H1 (cell line): ENCODE measurements around the gene STAMBP. TPM values are rescaled to one million over a fixed set of nuclear protein-coding genes. Genes with fewer than 3 reads are reported as not detected.

Experiments
- polyA plus RNA-seq, 7 experiments: library from polyadenylated mRNA; depleted of rRNA in 3 of 7; stranded (reverse) in 5 of 7; unstranded in 2 of 7; fragments of >200 nt in 5 of 7; fragments of 200-250 nt in 2 of 7; gene quantifications; 1 replicate in 5 of 7; 2 replicates in 1 of 7; 4 replicates in 1 of 7; pipeline versions ENCODE4 v1.2.1 to v1.2.3, GENCODE V29; 2011 to 2013; ENCODE audit warnings: missing spikeins in 2 of 7, mixed read lengths in 2 of 7
- total RNA-seq: library from RNA; stranded (reverse); fragmentation: NEBNext Ultra II Directional; extraction: Animal tissue kit (Norgen Biotek cat#: 25700); gene quantifications from 2 replicates; pipeline ENCODE4 v1.2.1, GENCODE V29; 2021

The STAMBP gene
- total and polyA plus RNA-seq, 2 of the 8 experiments (the other 6 are each of a cell fraction or from before 2014, with no cell fraction given): 35.8 to 49.7 TPM

Other genes starting within 250 kb of the STAMBP start
- gene NAT8, start 186.5 kb upstream of the STAMBP start, total RNA-seq: not detected in 2 replicates
- not detected in 2 replicates for gene NAT8, start 186.5 kb upstream of the STAMBP start, polyA plus RNA-seq (2011; rRNA removed)
- 35.4 and 41.6 TPM in 2 replicates for gene TPRKB, start 91.6 kb upstream of the STAMBP start, total RNA-seq
- gene TPRKB, start 91.6 kb upstream of the STAMBP start, polyA plus RNA-seq (2011; rRNA removed): 14.4 and 40.3 TPM in 2 replicates
- 17.8 and 19.1 TPM in 2 replicates for gene DUSP11, start 48.9 kb upstream of the STAMBP start, total RNA-seq
- gene DUSP11, start 48.9 kb upstream of the STAMBP start, polyA plus RNA-seq (2011; rRNA removed): 7.0 and 12.2 TPM in 2 replicates
- 0.21 and 0.39 TPM in 2 replicates for gene C2orf78, start 44.8 kb upstream of the STAMBP start, total RNA-seq
- gene C2orf78, start 44.8 kb upstream of the STAMBP start, polyA plus RNA-seq (2011; rRNA removed): 0.88 and 0.89 TPM in 2 replicates
- gene ACTG2, start 64.0 kb downstream of the STAMBP start, total RNA-seq: 11.0 and 13.7 TPM in 2 replicates
- 4.8 and 6.2 TPM in 2 replicates for gene ACTG2, start 64.0 kb downstream of the STAMBP start, polyA plus RNA-seq (2011; rRNA removed)
- gene DGUOK, start 97.9 kb downstream of the STAMBP start, total RNA-seq: 103 and 110 TPM in 2 replicates
- 129 and 168 TPM in 2 replicates for gene DGUOK, start 97.9 kb downstream of the STAMBP start, polyA plus RNA-seq (2011; rRNA removed)
- 20.2 and 21.1 TPM in 2 replicates for gene TET3, start 155.9 kb downstream of the STAMBP start, total RNA-seq
- gene TET3, start 155.9 kb downstream of the STAMBP start, polyA plus RNA-seq (2011; rRNA removed): 4.5 and 5.5 TPM in 2 replicates